DOHH2 (cell line): ENCODE data around the gene MACROD1.
"Not testable (repeated sequence)": the region's sequence is repeated elsewhere in the genome, so short reads cannot be mapped to it uniquely, and the experiment has no call there.

Experiments
- H3F3A ChIP-seq: fragments of 200-600 bp; sonication (generic), shearing (Covaris generic); 2 replicates; pipeline ENCODE4 v1.6.0; 2016; ENCODE audit warnings: antibody characterized with exemption, mild to moderate bottlenecking; ENCODE audit not compliant: control insufficient read depth, insufficient read depth
- H3K27ac ChIP-seq: fragments of 200-600 bp; sonication (generic); 2 replicates; pipeline ENCODE4 v1.5.1; 2014; ENCODE audit warnings: low read depth, mild to moderate bottlenecking, low read length, moderate library complexity
- H3K27me3 ChIP-seq: fragments of 200-600 bp; sonication (generic); 2 replicates; pipeline ENCODE4 v1.6.1; 2014; ENCODE audit warnings: mild to moderate bottlenecking, low read length, mixed read lengths; ENCODE audit not compliant: control insufficient read depth
- H3K36me3 ChIP-seq: fragments of 200-600 bp; sonication (generic); 2 replicates; pipeline ENCODE4 v1.6.1; 2014; ENCODE audit warnings: mild to moderate bottlenecking, low read length, moderate library complexity, mixed read lengths; ENCODE audit not compliant: control insufficient read depth
- H3K4me1 ChIP-seq: fragments of 200-600 bp; sonication (generic); 2 replicates; pipeline ENCODE4 v1.6.1; 2014; ENCODE audit warnings: mild to moderate bottlenecking, low read length, mixed read lengths; ENCODE audit not compliant: control insufficient read depth
- H3K4me2 ChIP-seq: fragments of 200-600 bp; sonication (generic); 2 replicates; pipeline ENCODE4 v1.6.0; 2014; ENCODE audit warnings: mild to moderate bottlenecking, low read length, moderate library complexity
- H3K4me3 ChIP-seq: fragments of 200-600 bp; sonication (generic); 2 replicates; pipeline ENCODE4 v1.5.1; 2014; ENCODE audit warnings: mild to moderate bottlenecking, low read length, mixed read lengths
- H3K79me2 ChIP-seq: fragments of 200-600 bp; sonication (generic); 2 replicates; pipeline ENCODE4 v1.6.1; 2014; ENCODE audit warnings: mild to moderate bottlenecking, low read length, mixed read lengths; ENCODE audit not compliant: control insufficient read depth
- H3K9me2 ChIP-seq: fragments of 200-600 bp; sonication (generic); replicated peaks from 2 replicates; pipeline ENCODE4 v1.6.1; 2014; ENCODE audit warnings: mild to moderate bottlenecking, low read length, mixed read lengths; ENCODE audit not compliant: control insufficient read depth
- H3K9me3 ChIP-seq: fragments of 200-600 bp; sonication (generic); 2 replicates; pipeline ENCODE4 v1.6.1; 2014; ENCODE audit warnings: antibody characterized with exemption, low read length, mixed read lengths; ENCODE audit not compliant: control insufficient read depth, insufficient read depth
- H4K20me1 ChIP-seq: fragments of 200-600 bp; sonication (generic); 2 replicates; pipeline ENCODE4 v1.6.0; 2014; ENCODE audit warnings: low read depth, mild to moderate bottlenecking, antibody characterized with exemption, low read length, moderate library complexity; ENCODE audit not compliant: control insufficient read depth, insufficient read depth
- EZH2phosphoT487 ChIP-seq: fragments of 200-600 bp; sonication (generic); IDR thresholded peaks from 2 replicates; pipeline ENCODE4 v1.6.1; 2017; ENCODE audit warnings: borderline replicate concordance, mild to moderate bottlenecking, antibody characterized with exemption, low read length, moderate library complexity, mixed read lengths
- TF ChIP-seq, protein P1 (sequence below): fragments of 200-600 bp; sonication (generic); IDR thresholded peaks from one replicate; pipeline ENCODE4 v1.5.1; 2014; ENCODE audit warnings: antibody characterized with exemption, mild to moderate bottlenecking, low read depth, low read length; ENCODE audit not compliant: poor library complexity, severe bottlenecking

MACROD1 gene

DNA sequence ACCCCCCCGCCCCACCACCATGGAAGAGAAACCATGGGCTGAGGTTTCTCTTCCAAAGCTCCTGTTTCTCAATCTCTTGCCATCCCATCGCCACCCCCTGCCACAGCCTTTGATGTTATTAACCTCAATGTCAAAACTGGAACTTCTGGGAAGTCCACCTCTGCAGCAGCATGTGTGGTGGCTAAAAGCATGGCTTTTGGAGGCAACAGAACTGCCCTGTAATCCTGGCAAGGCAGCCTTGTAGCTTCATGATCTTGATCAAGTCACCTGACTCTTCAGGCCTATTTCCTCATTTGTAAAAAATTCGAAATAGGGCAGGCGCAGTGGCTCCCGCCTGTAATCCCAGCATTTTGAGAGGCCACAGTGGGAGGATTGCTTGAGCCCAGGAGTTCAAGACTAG lies 195.0 kb downstream of the MACROD1 start:
- Histone ChIP-seq H3K9me2 (no peaks in the 10 kb centered on the region), H3K4me2 (no peak overlapping the region), H3K4me1 (peaks cover 10% of the 10 kb centered on the region), H4K20me1 (no peaks in the 10 kb centered on the region; the same call in 1 of the 2 replicates), H3K4me3 (no peak overlapping the region), H3K9me3 (no peaks in the 10 kb centered on the region), H3F3A (no peaks in the 10 kb centered on the region), H3K79me2 (peaks cover 15% of the 10 kb centered on the region), H3K36me3 (peaks cover 8% of the 10 kb centered on the region), H3K27ac (no peak overlapping the region), H3K27me3 (peaks cover 3% of the 10 kb centered on the region; the same call in 1 of the 2 replicates)
- no peak for TF ChIP-seq EZH2phosphoT487
- TF ChIP-seq, protein P1, sequence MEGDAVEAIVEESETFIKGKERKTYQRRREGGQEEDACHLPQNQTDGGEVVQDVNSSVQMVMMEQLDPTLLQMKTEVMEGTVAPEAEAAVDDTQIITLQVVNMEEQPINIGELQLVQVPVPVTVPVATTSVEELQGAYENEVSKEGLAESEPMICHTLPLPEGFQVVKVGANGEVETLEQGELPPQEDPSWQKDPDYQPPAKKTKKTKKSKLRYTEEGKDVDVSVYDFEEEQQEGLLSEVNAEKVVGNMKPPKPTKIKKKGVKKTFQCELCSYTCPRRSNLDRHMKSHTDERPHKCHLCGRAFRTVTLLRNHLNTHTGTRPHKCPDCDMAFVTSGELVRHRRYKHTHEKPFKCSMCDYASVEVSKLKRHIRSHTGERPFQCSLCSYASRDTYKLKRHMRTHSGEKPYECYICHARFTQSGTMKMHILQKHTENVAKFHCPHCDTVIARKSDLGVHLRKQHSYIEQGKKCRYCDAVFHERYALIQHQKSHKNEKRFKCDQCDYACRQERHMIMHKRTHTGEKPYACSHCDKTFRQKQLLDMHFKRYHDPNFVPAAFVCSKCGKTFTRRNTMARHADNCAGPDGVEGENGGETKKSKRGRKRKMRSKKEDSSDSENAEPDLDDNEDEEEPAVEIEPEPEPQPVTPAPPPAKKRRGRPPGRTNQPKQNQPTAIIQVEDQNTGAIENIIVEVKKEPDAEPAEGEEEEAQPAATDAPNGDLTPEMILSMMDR: no peak

DNA sequence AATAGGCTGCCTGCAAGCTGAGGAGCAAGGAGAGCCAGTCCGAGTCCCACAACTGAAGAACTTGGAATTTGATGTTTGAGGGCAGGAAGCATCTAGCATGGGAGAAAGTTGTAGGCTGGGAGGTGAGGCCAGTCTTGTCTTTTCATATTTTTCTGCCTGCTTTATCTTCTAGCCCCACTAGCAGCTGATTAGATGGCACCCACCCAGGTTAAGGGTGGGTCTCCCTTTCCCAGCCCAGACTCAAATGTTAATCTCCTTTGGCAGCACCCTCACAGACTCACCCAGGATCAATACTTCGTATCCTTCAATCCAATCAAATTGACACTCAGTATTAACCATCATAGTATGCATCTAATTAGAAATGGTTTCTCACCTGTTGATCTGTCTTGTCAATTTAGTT lies 196.5 kb downstream of the MACROD1 start:
- Histone ChIP-seq H4K20me1 (no peaks in the 10 kb centered on the region), H3K9me2 (no peaks in the 10 kb centered on the region), H3F3A (no peaks in the 10 kb centered on the region), H3K4me3 (no peak overlapping the region), H3K27ac (no peak overlapping the region), H3K9me3 (no peaks in the 10 kb centered on the region), H3K36me3 (peaks cover under 1% of the 10 kb centered on the region), H3K79me2 (peaks cover under 1% of the 10 kb centered on the region), H3K27me3 (peaks cover 3% of the 10 kb centered on the region; the same call in 1 of the 2 replicates), H3K4me2 (no peak overlapping the region), H3K4me1 (peaks cover 6% of the 10 kb centered on the region)
- TF ChIP-seq EZH2phosphoT487: no peak
- TF ChIP-seq, protein P1: no peak

DNA sequence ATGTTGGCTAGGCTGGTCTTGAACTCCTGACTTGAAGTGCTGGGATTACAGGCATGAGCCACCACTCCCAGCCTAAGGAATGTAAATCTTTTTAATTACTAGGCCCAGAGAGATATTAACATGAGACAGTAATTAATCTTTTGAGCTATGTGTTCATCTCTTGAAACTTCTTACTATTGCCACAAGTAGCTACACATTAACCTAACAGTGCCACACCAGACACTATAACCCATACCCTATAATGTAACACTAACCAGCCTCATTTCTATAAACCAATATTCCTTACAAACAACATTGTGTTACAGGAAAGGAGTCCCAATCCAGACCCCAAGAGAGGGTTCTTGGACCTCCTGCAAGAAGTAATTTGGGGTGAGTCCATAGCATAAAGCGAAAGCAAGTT lies 199.5 kb downstream of the MACROD1 start:
- Histone ChIP-seq H3K9me3 (no peaks in the 10 kb centered on the region), H3K27ac (no peak overlapping the region), H4K20me1 (no peaks in the 10 kb centered on the region), H3K36me3 (no peaks in the 10 kb centered on the region), H3K27me3 (peaks cover 3% of the 10 kb centered on the region; the same call in 1 of the 2 replicates), H3K4me1 (peaks cover 7% of the 10 kb centered on the region), H3K4me2 (no peak overlapping the region), H3F3A (no peaks in the 10 kb centered on the region), H3K4me3 (no peak overlapping the region), H3K9me2 (no peaks in the 10 kb centered on the region), H3K79me2 (no peaks in the 10 kb centered on the region)
- TF ChIP-seq, protein P1: no peak

DNA sequence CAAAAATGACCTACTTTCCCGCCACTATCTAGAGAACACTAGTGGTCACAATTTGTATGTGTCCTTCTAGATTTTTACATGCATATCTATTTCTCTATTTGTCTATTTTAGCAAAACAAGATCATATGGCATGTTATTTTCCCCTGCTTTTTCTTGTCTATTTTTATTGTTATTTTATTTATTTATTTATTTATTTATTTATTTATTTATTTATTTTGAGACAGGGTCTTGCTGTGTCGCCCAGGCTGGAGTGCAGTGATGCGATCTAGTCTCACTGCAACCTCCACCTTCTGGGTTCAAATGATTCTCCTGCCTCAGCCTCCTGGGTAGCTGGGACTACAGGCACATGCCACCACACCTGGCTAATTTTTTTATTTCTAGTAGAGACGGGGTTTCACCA lies 202.0 kb downstream of the MACROD1 start:
- H3K27ac ChIP-seq, H3K9me3 ChIP-seq, H3K4me3 ChIP-seq, H3F3A ChIP-seq, H4K20me1 ChIP-seq, H3K27me3 ChIP-seq, H3K4me2 ChIP-seq, H3K36me3 ChIP-seq, H3K79me2 ChIP-seq, H3K9me2 ChIP-seq, H3K4me1 ChIP-seq: not testable (repeated sequence)
